HG03460 (cell line): ENCODE results near the gene EFNB3.

Experiments
- ATAC-seq: cut with Tn5 transposase; IDR thresholded peaks from one replicate; pipeline ENCODE4 v1.9.1; 2021; ENCODE audit not compliant: unreplicated experiment

The EFNB3 gene

DNA sequence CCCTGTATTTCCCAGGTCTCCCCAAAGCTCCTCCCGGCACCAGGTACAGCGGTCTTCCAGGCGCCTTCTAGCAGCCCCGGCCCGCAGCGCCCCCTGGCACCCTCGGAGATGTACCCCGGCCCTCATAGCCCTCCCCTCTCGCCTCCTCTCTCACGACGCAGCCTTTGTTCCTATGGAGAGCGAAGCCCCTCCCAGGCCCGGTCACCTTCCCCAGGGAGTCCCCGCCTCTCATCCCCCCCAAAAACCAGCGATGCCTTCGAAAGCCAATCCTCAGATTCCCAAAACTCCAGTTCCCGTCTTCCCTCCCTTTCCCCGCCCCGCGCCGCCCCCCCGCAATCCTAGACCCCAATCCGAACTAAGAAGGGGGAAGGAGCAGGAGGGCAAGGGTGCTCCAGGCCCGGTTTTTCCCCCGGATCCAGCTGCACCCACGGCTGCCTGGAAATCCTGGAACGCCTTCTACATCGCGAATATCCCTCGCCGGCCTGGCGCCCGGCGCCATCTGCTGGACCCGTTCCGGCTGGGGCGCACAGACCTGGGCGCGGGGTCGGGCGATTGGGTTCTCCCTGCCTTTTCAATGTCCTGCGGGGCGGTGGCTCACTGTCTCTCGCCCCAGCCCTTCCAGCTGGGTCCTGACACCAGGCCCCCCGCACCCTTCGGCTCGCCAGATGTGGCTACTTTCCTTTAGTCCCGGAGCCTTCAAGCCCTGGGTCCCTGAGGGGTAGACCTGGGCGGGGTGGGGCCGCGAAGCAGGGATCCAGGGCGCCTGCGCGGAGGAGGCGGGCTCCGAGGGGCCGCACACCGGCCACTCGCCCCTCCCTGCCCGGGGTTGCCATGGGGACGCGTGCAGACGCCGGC, 12.1 kb downstream of the EFNB3 start, which contains the start of gene DNAH2:
DNAH2 (plus strand) TSS at position 844 of the 855 bp plus-strand sequence. CDS start 1,991 bp downstream, outside the sequence.
- no peak for ATAC-seq

DNA sequence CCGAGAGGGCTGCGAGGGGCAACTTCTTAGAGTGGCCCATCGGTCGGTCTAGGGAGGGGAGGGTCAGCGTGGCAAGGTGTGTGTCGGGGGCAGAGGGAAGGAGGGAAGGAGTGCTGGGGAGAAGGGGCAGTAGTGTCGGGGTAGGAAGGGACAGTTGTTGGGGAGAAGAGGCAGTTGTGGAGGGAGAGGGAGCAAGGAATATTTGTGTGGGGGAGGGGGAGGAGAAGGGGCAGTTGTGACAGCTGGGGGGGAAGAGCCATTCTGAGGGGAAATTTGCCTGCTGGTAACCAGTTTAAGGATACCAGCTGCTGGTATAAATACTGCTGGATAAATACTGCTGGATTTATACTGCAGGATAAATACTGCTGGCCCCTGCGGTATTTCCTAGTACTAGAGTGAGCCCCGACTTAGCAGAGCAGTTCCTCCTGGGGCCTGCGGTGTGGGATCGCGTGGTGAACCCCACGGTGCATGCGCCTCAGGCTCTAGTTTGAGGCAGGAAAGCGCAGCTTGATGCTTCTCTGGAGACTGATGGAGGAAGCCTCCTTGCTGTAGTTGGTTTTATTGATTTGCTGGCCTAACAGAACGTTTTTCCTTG, 12.9 kb downstream of the EFNB3 start:
- ATAC-seq = no peak

DNA sequence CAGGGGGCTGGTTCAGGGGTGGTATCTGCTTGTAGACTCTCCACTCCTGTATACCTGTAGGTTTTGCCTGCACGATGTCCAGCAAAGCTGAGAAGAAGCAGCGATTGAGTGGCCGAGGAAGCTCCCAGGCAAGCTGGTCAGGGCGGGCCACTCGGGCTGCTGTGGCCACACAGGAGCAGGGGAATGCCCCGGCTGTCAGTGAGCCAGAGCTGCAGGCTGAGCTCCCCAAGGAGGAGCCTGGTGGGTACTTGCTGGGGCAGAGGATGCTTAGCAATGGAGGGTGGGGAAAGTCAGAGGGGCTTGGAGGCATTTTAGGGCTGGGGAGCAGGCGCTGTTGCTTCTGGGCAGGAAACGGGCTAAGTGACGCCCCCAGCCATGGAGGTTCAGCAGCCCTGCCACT, 14.7 kb downstream of the EFNB3 start:
- no peak for ATAC-seq

DNA sequence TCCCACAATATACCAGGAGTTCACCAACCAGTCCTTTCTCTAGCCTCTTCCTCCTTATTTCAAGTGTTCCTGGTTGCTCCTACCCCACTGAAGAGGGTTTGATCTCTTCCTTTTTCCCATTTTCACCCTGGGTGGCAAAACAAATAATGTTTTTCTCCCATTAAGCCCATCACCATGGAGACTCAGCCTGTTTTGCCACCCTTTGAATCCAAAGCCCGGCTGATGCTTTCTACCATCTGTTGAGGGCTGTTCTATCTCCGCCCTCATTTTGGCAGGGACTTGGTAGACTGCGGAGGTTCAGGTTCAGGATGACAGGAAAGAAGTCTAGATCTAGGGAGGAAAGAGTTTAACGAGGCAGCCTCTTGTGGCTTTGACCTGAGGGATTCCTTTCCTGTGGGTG, 15.1 kb downstream of the EFNB3 start:
- no peak for ATAC-seq

DNA sequence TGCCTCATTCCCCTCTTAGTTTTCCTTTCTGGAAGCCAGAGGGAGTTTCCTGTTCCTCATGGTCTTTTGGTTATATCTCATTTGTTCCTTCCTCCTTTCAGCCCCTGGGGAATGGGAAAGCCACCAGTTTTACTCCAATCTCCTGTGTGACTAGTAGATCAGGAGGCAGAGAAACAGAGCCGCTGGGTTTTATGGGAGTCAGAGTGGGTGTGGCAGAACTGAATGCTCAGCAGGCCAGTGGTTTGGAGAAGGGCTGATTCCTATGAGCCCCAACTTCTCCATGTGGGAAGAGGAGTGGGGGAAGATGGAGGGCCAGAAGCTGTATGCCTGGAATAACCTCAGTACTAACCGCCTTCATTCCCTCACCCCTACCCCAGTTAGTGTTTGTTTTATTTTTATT, 16.6 kb downstream of the EFNB3 start:
- no peak for ATAC-seq

DNA sequence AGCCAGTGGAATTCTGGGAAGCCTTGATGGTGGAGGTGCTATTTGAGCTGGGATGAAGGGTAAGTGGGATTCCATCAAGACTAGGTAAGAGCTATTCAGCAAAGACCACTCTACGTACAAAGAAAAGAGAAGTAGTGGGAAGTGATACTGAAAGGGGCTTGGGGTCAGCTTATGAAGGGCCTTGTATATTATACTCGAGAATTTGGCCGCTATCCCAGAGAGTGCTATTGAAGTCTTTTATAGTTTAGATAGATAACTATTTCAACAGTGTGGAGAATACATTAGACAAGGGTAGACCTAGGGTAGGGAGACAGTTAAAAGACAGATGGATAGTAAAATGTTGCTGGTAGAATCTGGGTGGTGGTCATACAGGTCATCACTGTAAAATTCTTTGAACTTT, 22.9 kb downstream of the EFNB3 start:
- no peak for ATAC-seq

DNA sequence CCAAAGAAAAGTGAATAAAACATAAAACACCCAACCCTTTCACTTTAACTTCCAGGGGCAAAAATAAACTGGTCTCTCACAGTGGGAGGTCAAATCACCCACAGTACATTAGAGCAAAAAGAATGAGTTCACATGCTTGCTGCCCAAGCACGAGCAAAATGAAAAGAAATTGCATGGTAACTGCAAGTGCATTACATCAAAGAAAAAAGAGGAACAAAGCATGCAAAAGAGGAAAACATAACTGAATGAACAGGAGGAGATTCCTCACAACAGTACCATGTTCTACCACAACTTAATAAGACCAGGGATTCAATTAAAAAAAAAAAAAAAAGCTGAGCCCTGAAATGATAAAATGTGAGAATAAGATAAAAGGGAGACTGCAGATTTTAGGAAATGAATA, 24.8 kb downstream of the EFNB3 start:
- no peak for ATAC-seq

DNA sequence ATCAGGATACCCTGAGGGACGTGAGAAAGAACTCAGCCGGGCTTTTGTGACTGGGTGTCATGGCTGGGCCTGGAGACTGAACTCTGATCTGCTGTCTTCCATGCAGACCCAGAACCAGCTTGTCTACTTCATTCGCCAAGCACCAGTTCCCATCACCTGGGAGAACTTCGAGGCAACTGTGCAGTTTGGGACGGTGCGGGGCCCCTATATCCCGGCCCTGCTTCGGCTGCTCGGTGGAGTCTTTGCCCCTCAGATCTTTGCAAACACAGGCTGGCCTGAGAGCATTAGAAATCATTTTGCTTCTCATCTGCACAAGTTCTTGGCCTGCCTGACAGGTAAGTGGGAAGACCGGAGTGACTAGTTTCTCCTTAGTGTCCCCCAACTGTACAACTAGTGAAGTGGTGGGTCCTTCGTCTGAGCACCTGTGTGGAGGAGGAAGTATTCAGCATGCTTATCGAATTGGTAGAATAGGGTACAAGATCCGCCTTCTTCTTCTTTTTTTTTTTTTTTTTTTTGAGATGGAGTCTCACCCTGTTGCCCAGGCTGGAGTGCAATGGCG, 28.1 kb downstream of the EFNB3 start:
- no peak for ATAC-seq

DNA sequence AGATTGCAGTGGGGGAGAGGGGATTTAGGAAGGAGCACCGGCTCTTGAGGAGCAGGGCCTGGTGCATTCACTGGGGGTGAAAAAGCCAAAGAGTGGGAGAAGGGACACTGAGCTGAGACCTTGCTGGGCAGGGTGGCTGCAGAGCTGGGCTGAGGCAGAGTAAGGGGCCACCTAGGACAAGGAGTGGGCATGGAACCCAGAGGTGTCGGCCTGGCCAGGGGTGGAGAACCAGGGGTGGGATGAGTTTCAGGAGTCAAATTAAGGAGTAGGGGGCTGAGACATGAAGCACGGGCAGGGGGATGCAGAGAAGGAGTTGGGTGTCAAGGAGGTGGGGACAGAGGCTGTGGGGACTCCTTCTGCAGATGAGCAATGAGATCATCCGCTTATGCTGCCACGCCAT, 32.6 kb downstream of the EFNB3 start:
- no peak for ATAC-seq

DNA sequence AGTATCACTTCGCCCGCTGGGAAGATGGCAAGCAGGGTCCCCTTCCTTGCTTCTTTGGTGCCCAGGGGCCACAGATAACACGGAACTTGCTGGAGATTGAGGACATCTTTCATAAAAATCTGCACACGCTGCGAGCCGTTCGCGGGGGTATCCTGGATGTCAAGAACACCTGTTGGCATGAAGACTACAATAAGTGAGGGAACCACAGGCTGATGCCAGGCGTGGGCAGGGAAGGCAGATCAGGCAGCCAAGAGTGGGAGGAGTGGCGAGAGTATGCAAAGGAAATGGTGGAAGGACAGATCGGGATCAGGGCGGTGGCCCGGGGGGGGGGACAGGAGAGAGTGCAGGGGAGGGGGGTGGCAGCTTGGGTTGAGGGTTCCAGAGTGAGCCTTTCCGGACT, 34.7 kb downstream of the EFNB3 start:
- no peak for ATAC-seq

DNA sequence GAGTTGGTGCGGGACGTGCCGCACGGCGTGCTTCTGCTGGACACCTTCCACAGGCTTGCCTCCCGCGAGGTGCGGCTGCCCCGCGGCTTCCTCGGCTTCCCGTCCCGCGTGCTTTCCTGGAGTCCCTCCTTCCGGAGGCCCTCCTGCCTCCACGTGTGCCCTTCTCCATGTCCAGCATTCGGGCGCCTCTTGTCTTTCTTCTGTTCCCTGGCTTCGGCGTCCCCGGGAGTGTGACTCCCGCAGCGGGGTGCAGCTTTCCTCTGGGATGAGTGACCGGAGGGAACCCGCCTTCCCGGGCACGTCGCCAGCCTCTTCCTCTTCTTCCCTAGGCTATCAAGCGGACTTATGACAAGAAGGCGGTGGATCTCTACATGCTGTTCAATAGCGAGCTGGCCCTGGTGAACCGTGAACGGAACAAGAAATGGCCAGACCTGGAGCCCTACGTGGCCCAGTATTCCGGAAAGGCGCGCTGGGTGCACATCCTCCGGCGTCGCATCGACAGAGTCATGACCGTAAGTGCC, 35.5 kb downstream of the EFNB3 start:
- no peak for ATAC-seq

DNA sequence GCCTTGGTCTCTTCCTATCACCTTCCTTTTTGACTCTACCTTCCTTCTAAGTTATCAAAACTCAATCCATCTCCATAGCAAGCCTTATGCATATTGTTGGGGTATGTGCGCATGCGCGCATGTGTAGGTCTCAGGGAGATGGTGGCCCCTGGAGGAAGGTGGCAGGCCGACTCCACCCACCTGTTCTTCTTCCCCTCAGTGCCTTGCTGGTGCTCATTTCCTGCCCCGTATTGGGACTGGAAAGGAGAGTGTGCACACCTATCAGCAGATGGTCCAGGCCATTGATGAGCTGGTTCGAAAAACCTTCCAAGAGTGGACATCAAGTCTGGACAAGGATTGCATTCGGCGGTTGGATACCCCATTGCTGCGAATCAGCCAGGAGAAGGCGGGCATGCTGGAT, 37.7 kb downstream of the EFNB3 start:
- ATAC-seq = no peak

DNA sequence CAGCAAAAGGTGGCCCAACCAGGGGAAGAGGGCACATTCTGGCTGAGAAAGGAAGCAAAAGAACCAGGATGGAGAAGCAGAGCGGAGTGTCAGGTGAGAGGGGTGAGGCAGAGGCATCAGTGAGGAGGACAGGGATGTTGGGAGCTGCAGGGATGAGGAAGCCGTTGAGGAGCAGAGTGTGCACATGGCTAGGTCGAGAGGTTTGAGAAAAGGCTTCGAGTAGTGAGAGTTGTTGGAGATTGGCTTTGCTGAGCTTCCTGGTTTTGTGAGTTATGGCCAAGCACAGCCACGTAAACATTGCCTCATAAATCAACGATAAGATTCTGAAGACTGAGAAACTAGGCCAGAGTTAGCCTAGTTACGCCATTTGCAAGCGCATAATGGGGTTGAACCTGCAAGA, 39.4 kb downstream of the EFNB3 start:
- no peak for ATAC-seq

DNA sequence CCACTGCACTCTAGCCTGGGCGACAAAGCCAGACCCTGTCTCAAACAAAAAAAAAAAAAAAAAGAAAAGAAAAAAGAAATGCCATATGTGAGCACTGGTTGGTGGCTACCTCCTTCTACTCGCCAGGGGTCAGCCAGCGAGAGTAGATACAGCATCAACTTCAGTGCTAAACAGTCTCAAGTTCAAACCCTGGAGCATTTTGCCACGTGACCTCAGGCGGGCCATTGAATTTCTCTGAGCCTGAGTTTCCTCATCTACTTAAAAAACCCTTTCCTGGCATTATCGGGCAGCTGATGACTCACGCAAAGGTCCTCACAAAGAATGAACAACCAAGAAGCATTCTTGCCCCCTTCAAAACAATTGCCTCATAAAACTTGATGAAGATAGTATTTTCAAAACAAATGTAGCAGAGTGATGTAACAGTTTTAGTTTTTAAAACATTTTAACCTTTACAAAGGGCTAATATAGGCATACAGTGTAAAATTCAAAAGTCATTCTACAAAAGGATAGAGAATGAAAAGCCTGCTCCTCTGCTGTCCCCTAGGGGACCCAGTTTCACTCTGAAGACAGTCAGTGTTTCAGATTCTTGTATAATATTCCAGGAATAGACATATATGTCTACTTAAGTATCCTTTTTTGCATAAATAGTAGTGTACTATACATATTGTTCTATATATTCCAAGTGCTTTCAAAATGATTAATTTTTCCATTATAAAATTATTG, 40.9 kb downstream of the EFNB3 start:
- no peak for ATAC-seq

DNA sequence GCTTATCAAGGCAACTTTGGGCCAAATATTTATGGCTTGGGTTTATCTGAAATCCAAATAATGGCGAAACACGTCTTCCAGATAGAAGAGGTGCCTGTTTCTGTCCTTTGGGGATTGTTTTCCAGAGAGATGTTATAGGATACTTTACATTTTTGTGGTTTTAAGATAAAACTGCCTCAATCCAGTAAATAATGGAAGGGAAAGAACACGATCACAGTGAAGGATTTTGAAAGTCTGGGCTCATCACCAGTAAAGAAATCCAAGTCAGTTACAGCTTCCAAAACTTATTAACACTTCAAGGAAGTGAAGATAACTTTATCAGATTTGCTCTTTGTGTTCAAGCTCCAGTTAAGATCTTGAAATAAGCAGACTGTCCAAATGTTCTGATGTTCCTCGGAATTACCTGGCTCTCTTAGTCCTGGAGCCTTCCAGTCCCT, 42.7 kb downstream of the EFNB3 start:
- no peak for ATAC-seq

DNA sequence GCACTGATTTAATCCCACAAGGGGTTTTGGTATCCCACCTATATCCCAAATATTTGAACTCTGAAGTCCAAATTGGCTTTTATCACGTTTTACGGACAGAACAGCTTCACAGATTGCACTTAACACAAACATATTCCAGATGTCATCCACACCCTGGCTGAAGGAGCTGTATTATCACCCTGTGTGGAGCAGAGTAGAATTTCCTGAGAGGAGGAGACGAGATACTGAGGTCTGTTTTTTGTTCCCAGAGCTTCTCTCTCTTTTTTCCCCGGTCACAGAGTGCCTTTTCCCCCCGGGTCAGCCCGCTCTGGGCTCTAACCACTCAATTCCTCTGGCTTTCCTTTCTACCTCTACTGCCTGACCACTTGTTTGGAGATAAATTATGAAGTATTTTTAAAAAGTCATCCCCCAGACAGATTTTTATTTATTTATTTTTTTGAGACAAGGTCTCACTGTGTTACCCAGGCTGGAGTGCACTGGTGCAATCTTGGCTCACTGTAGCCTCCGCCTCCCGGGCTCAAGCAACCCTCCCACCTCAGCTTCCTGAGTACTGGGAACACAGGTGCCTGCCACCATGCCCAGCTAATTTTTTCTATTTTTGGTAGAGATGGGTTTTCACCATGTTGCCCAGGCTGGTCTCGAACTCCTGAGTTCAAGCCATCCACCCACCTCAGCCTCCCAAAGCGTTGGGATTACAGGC, 43.2 kb downstream of the EFNB3 start:
- ATAC-seq = no peak

DNA sequence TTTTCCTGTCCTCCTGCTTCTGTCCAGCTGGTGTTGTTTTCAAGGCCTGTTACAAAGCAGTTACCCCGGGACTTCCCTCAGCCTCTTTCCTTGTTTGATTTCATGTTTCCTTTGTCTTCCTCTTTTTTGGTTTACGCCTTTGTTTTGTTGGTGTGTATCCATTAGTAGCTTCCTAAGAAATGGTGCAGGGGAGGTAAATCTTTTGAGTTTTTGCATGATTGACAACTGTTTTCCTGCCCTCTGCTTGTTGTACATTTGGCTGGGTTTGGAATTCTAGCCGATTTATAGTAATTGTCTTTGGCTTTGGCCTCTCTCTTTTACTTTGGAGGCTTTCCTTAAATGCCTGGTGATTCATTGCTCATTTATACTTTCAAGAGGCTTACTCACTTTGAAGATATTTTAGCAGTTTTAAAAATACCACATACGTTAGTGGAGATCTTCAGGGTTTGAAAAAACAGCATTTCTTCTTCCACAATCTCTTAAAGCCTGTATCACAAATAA, 45.4 kb downstream of the EFNB3 start:
- no peak for ATAC-seq

DNA sequence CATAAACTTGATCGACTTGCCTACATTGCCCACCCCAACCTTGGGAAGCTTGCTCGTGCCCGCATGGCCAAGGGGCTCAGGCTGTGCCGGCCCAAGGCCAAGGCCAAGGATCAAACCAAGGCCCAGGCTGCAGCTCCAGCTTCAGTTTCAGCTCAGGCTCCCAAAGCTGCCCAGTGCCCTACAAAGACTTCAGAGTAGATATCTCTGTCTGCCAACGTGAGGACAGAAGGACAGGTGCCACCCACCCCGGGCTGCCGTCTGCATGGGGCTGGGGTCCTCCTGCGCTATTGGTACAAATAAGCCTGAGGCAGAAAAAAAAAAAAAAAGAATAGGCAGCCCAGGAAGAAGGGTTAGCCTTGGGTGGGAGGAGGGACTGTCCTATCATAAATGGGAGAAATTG, 49.7 kb downstream of the EFNB3 start:
- no peak for ATAC-seq

DNA sequence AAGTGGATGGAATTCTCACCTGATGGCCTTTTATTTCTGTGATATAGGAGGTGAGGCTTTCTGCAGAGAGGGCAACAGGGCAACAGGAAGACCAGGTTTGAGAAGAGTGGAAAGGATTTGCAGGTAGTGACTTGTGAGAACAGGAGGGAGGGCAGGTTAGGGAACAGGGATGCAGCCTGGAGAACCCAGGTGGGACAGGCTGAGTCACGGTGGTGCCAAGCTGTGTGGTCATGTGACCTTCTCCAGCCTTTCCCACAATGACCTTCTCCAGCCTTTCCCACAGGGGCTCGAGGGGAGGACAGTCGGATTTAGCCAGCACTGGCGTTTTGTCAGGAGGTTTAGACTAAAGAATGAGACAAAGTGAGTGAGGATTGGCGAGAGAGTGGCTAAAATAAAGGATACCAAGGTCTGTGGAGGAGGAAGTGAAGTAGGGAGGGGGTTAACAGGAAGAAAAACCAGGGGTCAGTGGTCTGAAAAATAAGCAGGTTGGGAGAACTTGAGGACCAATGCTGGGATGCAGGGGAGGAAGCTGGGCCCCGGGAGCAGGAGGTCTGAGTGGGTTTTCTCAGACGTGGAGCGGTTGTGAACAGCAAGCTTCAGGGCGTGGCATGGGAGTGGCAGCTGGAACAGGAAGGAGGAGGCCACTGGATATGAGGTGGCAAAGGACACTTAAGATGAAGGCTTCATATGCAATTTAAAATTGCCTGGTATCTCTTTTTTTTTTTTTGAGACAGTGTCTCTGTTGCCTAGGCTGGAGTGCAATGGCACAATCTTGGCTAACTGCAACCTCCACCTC, 50.3 kb downstream of the EFNB3 start:
- ATAC-seq = no peak

DNA sequence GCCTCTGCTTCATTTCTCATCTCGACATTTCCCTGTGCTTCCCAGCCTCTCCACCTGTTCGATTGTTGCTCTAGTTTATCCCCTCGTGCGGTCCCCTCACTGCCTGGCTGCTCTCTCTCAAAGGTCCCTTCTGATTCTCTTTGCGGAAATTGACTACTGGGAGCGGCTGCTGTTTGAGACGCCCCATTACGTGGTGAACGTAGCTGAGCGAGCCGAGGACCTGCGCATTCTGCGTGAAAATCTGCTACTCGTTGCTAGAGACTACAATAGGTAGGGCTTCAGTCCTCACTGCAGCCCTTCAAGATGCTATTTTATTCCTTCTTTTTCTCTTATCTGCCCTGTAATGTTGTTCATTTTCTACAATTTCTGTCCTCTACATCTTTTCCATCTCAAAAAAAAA, 52.0 kb downstream of the EFNB3 start:
- no peak for ATAC-seq
